HG03521 (cell line): ENCODE results near the gene PRKCB.
"Not testable (repeated sequence)": the region's sequence is repeated elsewhere in the genome, so short reads cannot be mapped to it uniquely, and the experiment has no call there.

Source experiments
- ATAC-seq: cut with Tn5 transposase; IDR thresholded peaks from one replicate; pipeline ENCODE4 v1.9.1; 2021; ENCODE audit warnings: mild to moderate bottlenecking, moderate library complexity; ENCODE audit not compliant: unreplicated experiment

Gene PRKCB

DNA sequence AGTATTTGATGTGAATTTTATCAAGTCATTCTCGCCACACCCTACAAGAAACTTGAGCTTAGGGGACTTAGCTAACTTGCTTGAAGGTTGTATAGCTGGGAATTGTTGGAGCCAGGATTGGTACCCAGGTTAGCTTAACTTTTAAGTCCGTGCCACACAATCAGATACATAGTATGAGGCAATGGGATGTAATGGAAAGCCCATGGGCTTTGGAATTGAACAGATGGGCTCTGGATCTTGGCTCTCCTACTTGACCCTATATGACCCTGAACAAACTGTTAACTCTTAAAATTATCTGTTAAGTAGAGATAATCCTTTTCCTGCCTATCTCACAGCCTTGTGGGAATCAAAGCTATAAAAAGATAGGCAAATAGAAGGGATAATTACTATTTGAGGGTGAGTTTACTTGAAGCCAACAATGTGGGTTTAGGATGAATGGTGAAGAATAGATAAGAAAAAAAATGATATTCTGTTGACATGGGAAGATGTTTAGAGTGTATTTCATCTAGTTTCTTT is 368.4 kb downstream of the PRKCB start:
- ATAC-seq, result no peak

DNA sequence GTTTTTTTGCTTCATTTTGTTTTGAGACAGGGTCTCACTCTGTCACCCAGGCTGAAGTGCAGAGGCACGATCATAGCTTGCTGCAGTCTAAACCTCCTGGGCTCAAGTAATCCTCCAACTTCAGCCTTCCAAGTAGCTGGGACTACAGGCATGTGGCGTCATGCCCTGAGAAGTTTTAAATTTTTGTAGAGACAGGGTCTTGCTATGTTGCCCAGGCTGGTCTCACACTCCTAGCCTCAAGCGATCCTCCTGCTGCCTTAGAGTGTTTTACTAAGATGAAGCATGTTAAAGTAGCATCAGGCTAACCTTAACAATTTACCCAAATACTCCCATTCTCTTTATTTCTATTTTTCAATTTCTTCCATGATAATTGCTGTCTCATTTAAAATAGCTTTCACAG is 371.1 kb downstream of the PRKCB start:
- no peak for ATAC-seq

DNA sequence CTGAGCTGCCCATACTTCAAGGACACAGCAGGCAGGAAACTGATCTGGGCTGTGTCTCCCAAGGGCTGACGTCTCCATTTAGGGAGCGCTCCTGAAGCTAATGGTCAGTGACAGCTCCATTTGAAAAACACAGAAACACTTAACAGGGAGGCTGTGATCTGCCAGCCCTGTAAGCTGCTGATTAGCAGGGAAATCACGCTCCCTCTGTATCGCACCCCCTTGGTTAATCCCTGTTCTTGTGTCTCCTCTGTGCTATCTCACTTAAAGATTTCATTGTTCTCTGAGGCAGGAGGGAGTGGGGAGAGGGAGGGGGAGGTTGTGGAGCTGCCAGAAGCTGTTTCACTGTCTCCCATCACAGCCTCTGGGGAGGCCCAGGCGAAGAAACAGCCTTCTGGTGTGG is 372.9 kb downstream of the PRKCB start:
- no peak for ATAC-seq

DNA sequence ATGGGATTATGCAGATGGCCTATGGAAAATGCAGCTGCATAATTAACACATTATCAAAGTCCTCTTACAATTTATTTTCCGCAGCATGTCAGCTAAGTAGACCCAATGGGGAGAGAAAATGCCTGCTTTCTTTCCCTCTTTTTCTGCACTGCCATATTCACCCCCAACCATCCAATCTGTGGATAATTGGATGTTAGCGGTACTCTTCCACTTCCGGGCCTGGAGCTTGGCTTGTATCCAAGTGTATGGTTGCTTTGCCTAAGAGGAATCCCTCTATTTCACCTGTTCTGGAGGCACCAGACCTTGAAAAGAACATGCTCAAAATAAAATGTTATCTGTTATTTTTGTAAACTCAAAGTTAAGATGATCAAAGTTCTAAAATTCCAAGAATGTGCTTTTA is 379.2 kb downstream of the PRKCB start:
- ATAC-seq, result no peak

- ATAC-seq, result no peak
Measured at GRCh38 chr16:24216961-24217360, 381.2 kb downstream of the PRKCB start.

DNA sequence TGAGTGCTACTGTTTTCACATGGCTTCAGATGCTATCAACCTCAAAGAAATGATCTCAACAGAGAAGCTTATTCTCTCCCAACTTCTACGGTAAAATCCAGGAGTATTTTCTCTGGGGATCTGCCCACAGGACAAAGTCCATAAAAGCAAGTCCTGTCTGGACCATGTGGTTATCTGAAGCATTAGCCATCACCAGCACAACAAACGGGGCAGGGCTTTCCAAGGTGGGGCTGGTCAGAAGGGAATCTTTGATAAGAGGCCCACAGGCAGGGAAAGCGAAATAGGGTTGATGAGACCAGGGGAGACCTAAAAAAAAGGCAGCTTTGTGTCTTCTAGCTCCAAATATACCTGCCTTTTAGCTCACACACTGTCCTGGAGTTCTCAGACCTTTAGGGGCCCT is 381.7 kb downstream of the PRKCB start:
- no peak for ATAC-seq

DNA sequence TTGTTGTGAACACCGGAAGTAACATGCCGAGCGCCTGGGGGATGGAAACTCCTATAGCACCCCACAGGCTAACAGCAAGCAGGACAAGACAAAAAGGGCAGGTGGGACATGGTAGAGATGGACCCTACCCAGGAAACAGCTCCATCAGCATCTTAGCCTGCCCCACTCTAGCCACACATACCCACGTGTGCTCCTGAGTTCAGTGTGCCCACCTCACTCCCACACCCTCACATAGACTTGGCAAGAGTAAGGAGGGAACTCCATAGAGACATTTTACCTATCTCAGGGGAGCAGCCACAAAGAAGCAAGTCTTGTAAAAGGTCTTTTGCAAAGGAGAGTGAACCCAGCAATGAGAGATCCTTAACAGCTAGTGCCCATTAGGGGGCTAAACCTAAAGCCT is 382.5 kb downstream of the PRKCB start:
- no peak for ATAC-seq

DNA sequence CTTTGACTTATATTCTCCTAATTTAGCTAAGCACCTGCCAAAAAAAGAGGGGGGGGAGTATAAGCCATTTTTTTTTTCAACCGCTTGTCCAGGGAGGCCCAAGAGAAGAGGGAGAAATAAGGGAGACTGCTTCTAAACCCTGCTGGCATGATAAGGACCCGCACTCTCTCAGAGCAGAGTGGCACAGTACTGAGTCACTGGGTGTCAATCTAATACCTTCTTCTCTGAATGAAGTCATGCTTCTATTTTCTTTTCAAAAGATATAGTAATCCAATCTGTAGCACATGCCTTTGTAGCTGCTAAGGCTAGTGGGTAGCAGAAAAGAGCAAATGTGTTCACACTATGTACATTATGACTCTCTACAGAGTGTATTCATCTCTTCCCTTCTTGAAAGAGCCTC is 385.4 kb downstream of the PRKCB start:
- no peak for ATAC-seq

DNA sequence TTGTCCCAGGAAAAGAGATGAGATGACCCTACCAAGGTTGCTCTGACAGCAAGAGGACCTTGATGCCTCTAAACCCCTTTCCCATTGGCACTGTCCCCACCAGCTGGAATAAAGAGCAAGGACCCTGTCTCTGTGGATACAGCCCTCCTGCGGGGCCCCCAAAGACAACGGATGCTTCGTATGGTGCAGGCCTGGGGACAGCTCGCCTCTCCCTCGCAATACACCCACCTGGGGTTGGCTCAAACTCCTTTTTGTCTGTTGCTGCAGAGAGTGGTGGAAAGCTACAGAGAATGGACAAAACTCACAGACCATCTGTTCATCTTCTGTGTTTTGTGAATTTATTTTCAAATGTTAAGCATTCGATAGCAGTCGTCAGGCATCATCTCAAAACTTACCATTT is 392.7 kb downstream of the PRKCB start:
- ATAC-seq, result no peak

GRCh38 chr16:24232936-24233335 is 397.2 kb downstream of the PRKCB start:
- ATAC-seq, result no peak

DNA sequence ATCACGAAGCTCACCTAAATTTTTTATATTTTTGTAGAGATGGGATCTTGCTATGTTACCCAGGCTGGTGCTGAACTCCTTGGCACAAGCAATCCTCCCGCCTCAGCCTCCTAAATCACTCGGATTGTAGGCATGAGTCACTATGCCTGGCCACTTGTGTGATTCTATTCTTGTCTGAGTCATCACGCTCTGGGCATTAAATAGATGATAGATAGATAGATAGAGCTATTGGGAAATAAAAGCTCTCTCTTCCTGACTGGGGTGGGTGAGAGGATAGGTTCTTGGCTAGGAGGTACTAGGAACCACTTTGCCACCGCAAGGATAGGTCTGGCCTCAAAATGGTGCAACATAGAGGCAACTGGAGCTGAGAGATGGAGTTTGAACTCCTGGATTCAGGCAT is 399.0 kb downstream of the PRKCB start:
- no peak for ATAC-seq

- ATAC-seq, result no peak
Measured at GRCh38 chr16:24235806-24236205, 400.0 kb downstream of the PRKCB start.

DNA sequence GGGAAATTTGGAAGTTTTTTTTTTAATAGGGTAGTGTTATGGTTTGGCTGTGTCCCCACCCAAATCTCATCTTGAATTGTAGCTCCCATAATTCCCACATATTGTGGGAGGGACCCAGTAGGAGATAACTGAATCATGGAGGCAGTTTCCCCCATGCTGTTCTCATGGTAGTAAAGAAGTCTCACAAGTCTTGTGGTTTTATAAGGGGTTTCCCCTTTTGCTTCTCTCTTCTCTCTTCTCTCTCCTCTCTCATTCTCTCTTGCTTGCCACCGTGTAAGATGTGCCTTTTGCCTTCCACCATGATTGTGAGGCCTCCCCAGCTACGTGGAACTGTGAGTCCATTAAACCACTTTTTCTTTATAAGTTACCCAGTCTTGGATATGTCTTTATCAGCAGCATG is 403.1 kb downstream of the PRKCB start:
- not testable (repeated sequence) for ATAC-seq

DNA sequence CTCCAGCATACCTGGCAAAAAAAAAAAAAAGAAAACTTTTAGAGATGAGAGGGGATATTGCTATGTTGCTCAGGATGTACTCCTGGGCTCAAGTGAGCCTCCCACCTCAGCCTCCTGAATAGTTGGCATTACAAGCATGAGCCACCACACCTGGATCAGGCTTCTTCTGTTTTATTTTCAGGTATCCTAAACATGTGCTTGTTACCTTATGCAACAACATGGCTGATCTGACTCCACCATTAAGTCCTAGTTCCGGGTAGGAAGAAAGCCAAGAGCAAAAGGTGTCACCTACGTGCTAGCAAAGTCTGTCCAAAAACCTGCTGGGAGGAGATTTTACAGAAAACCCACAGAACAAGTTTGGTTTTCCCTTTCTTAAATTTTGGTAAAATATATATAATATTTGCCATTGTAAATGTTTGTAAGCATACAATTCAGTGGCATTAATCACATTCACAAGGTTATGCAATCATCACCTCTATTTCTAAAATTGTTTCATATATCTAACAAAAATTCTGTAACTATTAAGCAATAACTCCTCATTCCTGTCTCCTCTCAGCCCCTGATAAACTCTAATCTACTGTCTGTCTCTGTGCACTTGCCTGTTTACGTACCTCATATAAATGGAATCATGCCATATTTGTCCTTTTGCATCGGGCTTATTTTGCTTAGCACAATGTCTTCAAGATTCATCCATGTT is 411.3 kb downstream of the PRKCB start:
- no peak for ATAC-seq

- no peak for ATAC-seq
Measured at GRCh38 chr16:24253192-24253591, 417.4 kb downstream of the PRKCB start.

- ATAC-seq, result no peak
Measured at GRCh38 chr16:24255456-24256371, 419.9 kb downstream of the PRKCB start, which contains the start of gene CACNG3. CACNG3 (plus strand) TSS chr16:24256335; CDS start chr16:24256755, 420 bp downstream.

GRCh38 chr16:24257958-24258357 is 422.2 kb downstream of the PRKCB start:
- no peak for ATAC-seq

GRCh38 chr16:24258791-24259190 is 423.0 kb downstream of the PRKCB start:
- ATAC-seq, result no peak

- no peak for ATAC-seq
Measured at GRCh38 chr16:24262816-24263215, 427.0 kb downstream of the PRKCB start.
